Thyroid gland (tissue), 4 donors: ENCODE data around the gene GRIN2C. TPM values are rescaled to one million over a fixed set of nuclear protein-coding genes. Genes with fewer than 3 reads are reported as not detected.

Experiments
- DNase-seq, 2 donors: peaks; one replicate each; pipeline ENCODE4 v3.0.0-alpha.2; 2019
- H3K27ac ChIP-seq, 3 donors: fragments of 200-600 bp; sonication (generic); 1 replicate in 2 of 3; 2 replicates in 1 of 3; pipeline ENCODE4 v1.5.1; 2016 to 2019; ENCODE audit warnings: mild to moderate bottlenecking in 1 of 3, moderate library complexity in 1 of 3
- H3K27me3 ChIP-seq: fragments of 200-600 bp; sonication (generic); one replicate; pipeline ENCODE4 v1.5.1; 2019
- H3K36me3 ChIP-seq, 2 donors: fragments of 200-600 bp; sonication (generic); one replicate each; pipeline ENCODE4 v1.5.1; 2016 to 2019
- H3K4me1 ChIP-seq, 2 donors: fragments of 200-600 bp; sonication (generic); one replicate each; pipeline ENCODE4 v1.5.1; 2017 to 2019
- H3K4me3 ChIP-seq, 3 donors: fragments of 200-600 bp; sonication (generic); replicated peaks in 1 of 3; 1 replicate in 2 of 3; 2 replicates in 1 of 3; pipeline ENCODE4 v1.5.1; 2016; ENCODE audit warnings: mild to moderate bottlenecking in 1 of 3
- H3K9me3 ChIP-seq: fragments of 200-600 bp; sonication (generic); one replicate; pipeline ENCODE4 v1.5.1; 2017
- CTCF ChIP-seq, 6 experiments: fragments of 200-600 bp in 3 of 6; fragments of 450-650 bp in 3 of 6; sonication (generic) in 3 of 6; IDR thresholded peaks; one replicate each; pipeline ENCODE4 v1.5.1; 2016 to 2019; ENCODE audit warnings: antibody characterized with exemption in 6 of 6, mild to moderate bottlenecking in 2 of 6, inconsistent platforms in 1 of 6, moderate library complexity in 1 of 6
- POLR2A ChIP-seq, 2 donors: fragments of 450-650 bp; IDR thresholded peaks; one replicate each; pipeline ENCODE4 v1.6.1; 2017; ENCODE audit warnings: antibody characterized with exemption in 2 of 2, mild to moderate bottlenecking in 2 of 2, moderate library complexity in 1 of 2
- WGBS, 2 donors: methylation state at CpG; one replicate each; pipeline ENCODE4 v1.1.5; 2017; 5-methylcytosine and 5-hydroxymethylcytosine counted together
- intact Hi-C: fragments of 100-400 bp; cut with DNase I; formaldehyde crosslinking; loops from one replicate; pipeline ENCODE4 v1.15.1; 2023
- total RNA-seq, 4 donors: library from RNA; depleted of rRNA; stranded (reverse); fragments of >200 nt; gene quantifications; one replicate each; pipeline ENCODE4 v1.2.3, GENCODE V29; 2016

The GRIN2C gene
- total RNA-seq, 4 donors from 2014 or later = 63.4 to 120 (median 94.0) TPM

GRCh38 chr17:74888469-74888868, 28.8 kb upstream of the GRIN2C start:
- H3K4me1 ChIP-seq = peaks cover 4 to 7% of the 10 kb centered on the region in 2 donors

GRCh38 chr17:74883241-74883745, 23.6 kb upstream of the GRIN2C start:
- intact Hi-C loops = no loop called here
- TF ChIP-seq CTCF (IDR thresholded peaks at IDR 0.05) (no peak), POLR2A (IDR thresholded peaks at IDR 0.05) (no peak)
- no peaks in the 10 kb centered on the region for H3K36me3 ChIP-seq
- no peak for DNase-seq
- WGBS, 2 donors = 65 to 81% methylated on average over 15 of the region's 15 CpGs
- no peaks in the 10 kb centered on the region for H3K27me3 ChIP-seq
- peaks cover 3 to 5% of the 10 kb centered on the region in 2 donors for H3K4me1 ChIP-seq
- no peak overlapping the region for H3K27ac ChIP-seq
- H3K4me3 ChIP-seq = no peak overlapping the region
- H3K9me3 ChIP-seq = no peaks in the 10 kb centered on the region

More at GRCh38 chr17:74888469-74888868, 28.8 kb upstream of the GRIN2C start:
- DNase-seq = no peak
- H3K27ac ChIP-seq = no peak overlapping the region
- WGBS, 2 donors = 40 to 41% methylated on average over 12 to 13 of the region's 13 CpGs
- no peaks in the 10 kb centered on the region for H3K9me3 ChIP-seq
- intact Hi-C loops = no loop called here
- no peaks in the 10 kb centered on the region for H3K36me3 ChIP-seq
- H3K27me3 ChIP-seq = peaks cover 5% of the 10 kb centered on the region
- TF ChIP-seq POLR2A (IDR thresholded peaks at IDR 0.05) (no peak), CTCF (IDR thresholded peaks at IDR 0.05) (no peak)
- no peak overlapping the region for H3K4me3 ChIP-seq

GRCh38 chr17:74882517-74883240, 23.0 kb upstream of the GRIN2C start:
- no peaks in the 10 kb centered on the region for H3K9me3 ChIP-seq
- DNase-seq = no peak
- no peak overlapping the region for H3K27ac ChIP-seq
- no peak overlapping the region for H3K4me3 ChIP-seq
- TF ChIP-seq POLR2A (IDR thresholded peaks at IDR 0.05) (no peak), CTCF (IDR thresholded peaks at IDR 0.05) (no peak)
- no peaks in the 10 kb centered on the region for H3K36me3 ChIP-seq
- intact Hi-C loops = no loop called here
- no peaks in the 10 kb centered on the region for H3K27me3 ChIP-seq
- 60 to 77% methylated on average over 15 to 19 of the region's 20 CpGs for WGBS, 2 donors
- H3K4me1 ChIP-seq = peaks cover 9 to 11% of the 10 kb centered on the region in 2 donors

GRCh38 chr17:74881073-74881472, 21.4 kb upstream of the GRIN2C start:
- 70 to 79% methylated on average over 5 to 10 of the region's 11 CpGs for WGBS, 2 donors
- intact Hi-C loops = no loop called here
- no peaks in the 10 kb centered on the region for H3K9me3 ChIP-seq
- no peak overlapping the region for H3K27ac ChIP-seq
- no peak overlapping the region for H3K4me3 ChIP-seq
- H3K4me1 ChIP-seq = peaks cover 14 to 24% of the 10 kb centered on the region in 2 donors
- DNase-seq = no peak
- TF ChIP-seq CTCF (IDR thresholded peaks at IDR 0.05) (no peak), POLR2A (IDR thresholded peaks at IDR 0.05) (no peak)
- H3K27me3 ChIP-seq = no peaks in the 10 kb centered on the region
- no peaks in the 10 kb centered on the region for H3K36me3 ChIP-seq

GRCh38 chr17:74879308-74879707, 19.6 kb upstream of the GRIN2C start:
- Histone ChIP-seq H3K36me3 (no peaks in the 10 kb centered on the region), H3K27me3 (no peaks in the 10 kb centered on the region), H3K4me3 (no peak overlapping the region), H3K27ac (no peak overlapping the region), H3K4me1 (peaks cover 14 to 24% of the 10 kb centered on the region in 2 donors), H3K9me3 (no peaks in the 10 kb centered on the region)
- DNase-seq = no peak
- WGBS, 2 donors = 86 to 91% methylated on average over 4 to 5 of the region's 16 CpGs
- intact Hi-C loops = no loop called here
- no peak for TF ChIP-seq CTCF (IDR thresholded peaks at IDR 0.05)
